ENCODE measurements around the gene IPO13.

The IPO13 gene

GRCh38 chr1:43952731-43953346 lies 6.1 kb downstream of the IPO13 start:
- no peak for DNase-seq

- DNase-seq, result no peak
Observed at GRCh38 chr1:43953361-43953760, 6.6 kb downstream of the IPO13 start.

GRCh38 chr1:43954036-43954435 lies 7.3 kb downstream of the IPO13 start:
- DNase-seq, result no peak

- no peak for DNase-seq
Observed at GRCh38 chr1:43956234-43956633, 9.5 kb downstream of the IPO13 start.

GRCh38 chr1:43957407-43958040 lies 10.8 kb downstream of the IPO13 start:
- no peak for DNase-seq

- DNase-seq, result no peak
Observed at GRCh38 chr1:43958351-43959255, 11.9 kb downstream of the IPO13 start.

GRCh38 chr1:43960798-43961197 lies 14.0 kb downstream of the IPO13 start:
- no peak for DNase-seq

GRCh38 chr1:43961692-43962091 lies 14.9 kb downstream of the IPO13 start:
- no peak for DNase-seq

- no peak for DNase-seq
Observed at GRCh38 chr1:43962324-43962723, 15.6 kb downstream of the IPO13 start.

GRCh38 chr1:43963006-43963405 lies 16.3 kb downstream of the IPO13 start:
- no peak for DNase-seq

- no peak for DNase-seq
Observed at GRCh38 chr1:43963890-43964289, 17.1 kb downstream of the IPO13 start.

GRCh38 chr1:43965316-43965715 lies 18.6 kb downstream of the IPO13 start:
- DNase-seq, result no peak

GRCh38 chr1:43968348-43968948 lies 21.7 kb downstream of the IPO13 start:
- no peak for DNase-seq

- DNase-seq, result no peak
Observed at GRCh38 chr1:43969416-43969745, 22.6 kb downstream of the IPO13 start.

- peak; percentile 77 to 91 (median 86) for DNase-seq
Observed at GRCh38 chr1:43969746-43970466, 23.2 kb downstream of the IPO13 start, which contains the start of gene DPH2. TSS of gene DPH2 (plus strand) at chr1:43970010. CDS start at chr1:43970176, 166 bp downstream.

- no peak for DNase-seq
Observed at GRCh38 chr1:43970502-43970901, 23.8 kb downstream of the IPO13 start.

- DNase-seq, result no peak
Observed at GRCh38 chr1:43970911-43971310, 24.2 kb downstream of the IPO13 start.

- no peak for DNase-seq
Observed at GRCh38 chr1:43971336-43971980, 24.7 kb downstream of the IPO13 start.

- DNase-seq, result no peak
Observed at GRCh38 chr1:43973981-43974442, 27.3 kb downstream of the IPO13 start.

- DNase-seq, result peak; percentile 82 to 91 (median 87)
Observed at GRCh38 chr1:43974443-43975248, 27.9 kb downstream of the IPO13 start, which contains the start of gene ATP6V0B. TSS of gene ATP6V0B (plus strand) at chr1:43974960. CDS start at chr1:43975041, 81 bp downstream.
